ENCODE results near the gene RAD18.

The RAD18 gene

DNA sequence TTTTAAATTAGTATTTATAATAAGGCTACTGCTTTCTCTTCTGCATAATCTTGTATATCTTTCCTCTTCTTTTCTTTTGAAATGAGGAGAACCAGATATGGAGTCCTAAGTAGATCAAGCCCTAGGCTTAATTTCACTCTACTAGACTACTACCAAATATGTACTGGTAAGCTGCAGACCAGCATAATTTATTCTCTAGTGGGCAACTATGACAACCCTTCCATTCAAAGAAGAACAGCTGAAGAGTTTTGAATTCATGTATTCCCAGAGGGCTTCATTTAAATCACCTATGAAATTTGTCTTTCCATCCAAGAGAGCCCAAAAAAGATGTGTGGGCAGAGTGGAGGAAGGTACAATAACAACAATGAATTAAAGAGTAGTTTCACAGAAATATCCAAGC, 10.0 kb downstream of the RAD18 start:
- H3F3A ChIP-seq (ENCODE audit: insufficient read depth, low read length) = no peaks in the 10 kb centered on the region
- no peak overlapping the region for H3K27ac ChIP-seq (ENCODE audit: low read depth, low read length, poor library complexity, severe bottlenecking)
- H3K27me3 ChIP-seq (ENCODE audit: insufficient read depth, low read length) = no peaks in the 10 kb centered on the region
- H2AFZ ChIP-seq (ENCODE audit: low read length) = no peak overlapping the region
- peaks cover 20% of the 10 kb centered on the region for H3K4me1 ChIP-seq (ENCODE audit: insufficient read depth, low read length, severe bottlenecking)
- no peak overlapping the region for H3K4me3 ChIP-seq (ENCODE audit: low read depth, low read length, poor library complexity, severe bottlenecking)
- no peak overlapping the region for H3K9ac ChIP-seq (ENCODE audit: low read length)
- no peaks in the 10 kb centered on the region for H4K20me1 ChIP-seq (ENCODE audit: insufficient read depth, low read length)
- no peaks in the 10 kb centered on the region for H3K9me3 ChIP-seq (ENCODE audit: low read length)
- TF ChIP-seq EZH2 (IDR thresholded peaks at IDR 0.05; ENCODE audit: borderline replicate concordance, low read length) = no peak
- TF ChIP-seq, protein P1, sequence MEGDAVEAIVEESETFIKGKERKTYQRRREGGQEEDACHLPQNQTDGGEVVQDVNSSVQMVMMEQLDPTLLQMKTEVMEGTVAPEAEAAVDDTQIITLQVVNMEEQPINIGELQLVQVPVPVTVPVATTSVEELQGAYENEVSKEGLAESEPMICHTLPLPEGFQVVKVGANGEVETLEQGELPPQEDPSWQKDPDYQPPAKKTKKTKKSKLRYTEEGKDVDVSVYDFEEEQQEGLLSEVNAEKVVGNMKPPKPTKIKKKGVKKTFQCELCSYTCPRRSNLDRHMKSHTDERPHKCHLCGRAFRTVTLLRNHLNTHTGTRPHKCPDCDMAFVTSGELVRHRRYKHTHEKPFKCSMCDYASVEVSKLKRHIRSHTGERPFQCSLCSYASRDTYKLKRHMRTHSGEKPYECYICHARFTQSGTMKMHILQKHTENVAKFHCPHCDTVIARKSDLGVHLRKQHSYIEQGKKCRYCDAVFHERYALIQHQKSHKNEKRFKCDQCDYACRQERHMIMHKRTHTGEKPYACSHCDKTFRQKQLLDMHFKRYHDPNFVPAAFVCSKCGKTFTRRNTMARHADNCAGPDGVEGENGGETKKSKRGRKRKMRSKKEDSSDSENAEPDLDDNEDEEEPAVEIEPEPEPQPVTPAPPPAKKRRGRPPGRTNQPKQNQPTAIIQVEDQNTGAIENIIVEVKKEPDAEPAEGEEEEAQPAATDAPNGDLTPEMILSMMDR (IDR thresholded peaks at IDR 0.05; ENCODE audit: low read length) = no peak
- peaks cover 24% of the 10 kb centered on the region for H3K36me3 ChIP-seq (ENCODE audit: insufficient read depth, low read length)
- H3K79me2 ChIP-seq (ENCODE audit: insufficient read depth, low read length) = peaks cover 47% of the 10 kb centered on the region
- no peaks in the 10 kb centered on the region for H3K9me2 ChIP-seq (ENCODE audit: low read depth, low read length)
- no peak overlapping the region for H3K4me2 ChIP-seq (ENCODE audit: low read length)

DNA sequence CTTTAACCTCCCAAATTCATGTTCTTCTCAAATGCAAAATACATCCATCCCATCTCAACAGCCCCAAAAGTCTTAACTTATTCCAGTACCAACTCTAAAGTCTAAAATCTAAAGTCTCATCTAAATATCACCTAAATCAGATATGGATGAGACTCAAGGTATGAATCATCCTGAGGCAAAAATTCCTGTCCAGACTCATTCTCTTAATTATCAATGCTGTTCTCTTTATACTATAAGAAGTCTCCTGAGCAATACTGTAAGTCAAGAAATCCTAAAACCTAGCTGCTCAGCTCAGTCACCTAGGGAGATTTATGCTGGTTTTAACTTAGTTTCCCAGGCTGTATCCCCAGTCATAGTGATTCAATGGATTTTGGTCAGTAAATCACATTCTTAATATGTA, 11.1 kb downstream of the RAD18 start:
- Histone ChIP-seq H3K9ac (ENCODE audit: low read length) (no peak overlapping the region), H4K20me1 (ENCODE audit: insufficient read depth, low read length) (no peaks in the 10 kb centered on the region)

DNA sequence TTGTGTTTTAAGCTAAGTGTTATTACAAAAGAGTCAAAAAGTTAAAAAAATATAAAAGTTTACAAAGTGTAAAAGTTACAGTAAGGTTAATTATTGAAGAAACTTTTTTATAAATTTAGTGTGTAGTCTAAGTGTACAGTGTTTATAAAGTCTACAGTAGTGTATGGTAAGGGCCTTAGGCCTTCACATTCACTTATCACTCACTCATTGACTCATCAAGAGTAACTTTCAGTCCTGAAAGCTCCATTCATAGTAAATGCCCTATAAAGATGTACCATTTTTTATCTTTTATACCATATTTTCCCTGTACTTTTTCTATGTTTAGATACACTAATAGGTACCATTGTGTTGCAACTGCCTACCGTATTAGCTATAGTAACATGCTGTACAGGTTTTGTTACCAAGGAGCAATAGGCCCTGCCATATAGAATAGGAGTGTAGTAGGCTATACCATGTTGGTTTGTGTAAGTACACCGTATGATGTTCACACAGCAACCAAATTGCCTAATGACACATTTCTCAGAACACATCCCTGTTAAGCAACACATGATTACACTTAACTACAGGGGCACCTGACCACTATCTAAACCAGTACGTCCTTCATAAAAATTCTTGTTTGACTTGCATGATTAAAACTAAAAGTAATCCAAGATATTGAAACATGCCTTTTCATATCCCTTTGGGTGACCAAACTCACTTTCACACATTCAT, 17.2 kb downstream of the RAD18 start:
- Histone ChIP-seq H3K9ac (ENCODE audit: low read length) (no peak overlapping the region), H3K79me2 (ENCODE audit: insufficient read depth, low read length) (peaks cover 14% of the 10 kb centered on the region; the same call in 1 of the 2 replicates), H3K4me3 (ENCODE audit: low read depth, low read length, poor library complexity, severe bottlenecking) (no peak overlapping the region), H3K36me3 (ENCODE audit: insufficient read depth, low read length) (peaks cover 70% of the 10 kb centered on the region), H3K27me3 (ENCODE audit: insufficient read depth, low read length) (no peaks in the 10 kb centered on the region), H3K27ac (ENCODE audit: low read depth, low read length, poor library complexity, severe bottlenecking) (no peak overlapping the region), H3K9me3 (ENCODE audit: low read length) (peaks cover 5% of the 10 kb centered on the region; the same call in 1 of the 2 replicates), H3K4me1 (ENCODE audit: insufficient read depth, low read length, severe bottlenecking) (no peaks in the 10 kb centered on the region), H4K20me1 (ENCODE audit: insufficient read depth, low read length) (no peaks in the 10 kb centered on the region), H2AFZ (ENCODE audit: low read length) (no peak overlapping the region), H3K4me2 (ENCODE audit: low read length) (no peak overlapping the region), H3K9me2 (ENCODE audit: low read depth, low read length) (no peaks in the 10 kb centered on the region), H3F3A (ENCODE audit: insufficient read depth, low read length) (no peaks in the 10 kb centered on the region; the same call in 1 of the 2 replicates)
- no peak for TF ChIP-seq EZH2 (IDR thresholded peaks at IDR 0.05; ENCODE audit: borderline replicate concordance, low read length)
- TF ChIP-seq, protein P1 (IDR thresholded peaks at IDR 0.05; ENCODE audit: low read length) = no peak

More for the DNA sequence above, 11.1 kb downstream of the RAD18 start:
- H3K4me1 ChIP-seq (ENCODE audit: insufficient read depth, low read length, severe bottlenecking) = peaks cover 20% of the 10 kb centered on the region
- H3K27ac ChIP-seq (ENCODE audit: low read depth, low read length, poor library complexity, severe bottlenecking) = no peak overlapping the region
- no peaks in the 10 kb centered on the region for H3K9me2 ChIP-seq (ENCODE audit: low read depth, low read length)
- no peaks in the 10 kb centered on the region for H3K27me3 ChIP-seq (ENCODE audit: insufficient read depth, low read length)
- peaks cover 47% of the 10 kb centered on the region for H3K79me2 ChIP-seq (ENCODE audit: insufficient read depth, low read length)
- H2AFZ ChIP-seq (ENCODE audit: low read length) = no peak overlapping the region
- H3F3A ChIP-seq (ENCODE audit: insufficient read depth, low read length) = no peaks in the 10 kb centered on the region; the same call in 1 of the 2 replicates
- H3K9me3 ChIP-seq (ENCODE audit: low read length) = no peaks in the 10 kb centered on the region
- no peak overlapping the region for H3K4me2 ChIP-seq (ENCODE audit: low read length)
- no peak overlapping the region for H3K4me3 ChIP-seq (ENCODE audit: low read depth, low read length, poor library complexity, severe bottlenecking)
- TF ChIP-seq, protein P1 (IDR thresholded peaks at IDR 0.05; ENCODE audit: low read length) = no peak
- TF ChIP-seq EZH2 (IDR thresholded peaks at IDR 0.05; ENCODE audit: borderline replicate concordance, low read length) = no peak
- peaks cover 24% of the 10 kb centered on the region for H3K36me3 ChIP-seq (ENCODE audit: insufficient read depth, low read length)

All from OCI-LY1 (cell line).